GM18517 (cell line): ENCODE data around the gene STUM.
"Not testable (repeated sequence)": the region's sequence is repeated elsewhere in the genome, so short reads cannot be mapped to it uniquely, and the experiment has no call there.

Experiments used
- ATAC-seq: cut with Tn5 transposase; IDR thresholded peaks from one replicate; pipeline ENCODE4 v1.9.1; 2021; ENCODE audit warnings: mild to moderate bottlenecking, moderate library complexity; ENCODE audit not compliant: unreplicated experiment

The STUM gene

DNA sequence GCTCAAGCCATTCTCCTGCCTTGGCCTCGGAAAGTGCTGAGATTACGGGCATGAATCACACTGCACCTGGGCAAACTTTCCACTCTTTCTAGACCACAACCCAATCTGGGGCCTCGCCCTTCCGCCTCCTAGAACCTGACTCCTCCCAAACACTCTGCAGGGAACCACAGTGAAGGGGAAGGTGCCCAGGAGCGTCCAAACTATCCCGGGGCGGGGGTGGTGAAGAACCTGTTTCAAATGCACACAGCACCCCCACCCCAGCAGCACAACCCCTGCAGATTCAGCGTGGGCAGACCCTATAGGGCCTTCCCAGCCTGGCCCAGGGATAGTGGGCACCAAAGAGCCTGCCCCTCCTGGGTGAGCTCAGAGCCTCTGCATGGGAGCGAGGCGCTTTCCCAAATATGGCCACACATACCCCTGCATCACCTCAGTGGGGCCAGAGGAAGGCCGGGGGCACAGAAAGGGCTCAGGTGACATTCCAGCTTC is 86.9 kb downstream of the STUM start:
- no peak for ATAC-seq

DNA sequence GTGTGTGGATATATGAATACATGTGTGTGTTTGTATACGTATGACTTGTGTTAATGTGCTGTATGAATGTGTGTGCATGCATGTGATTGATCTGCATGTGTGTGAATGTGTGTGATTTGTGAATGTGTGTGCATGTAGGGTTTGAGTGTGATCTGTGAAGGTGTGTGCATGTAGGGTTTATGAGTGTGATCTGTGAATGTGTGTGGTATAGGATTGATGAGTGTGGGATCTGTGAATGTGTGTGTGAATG is 88.2 kb downstream of the STUM start:
- no peak for ATAC-seq

DNA sequence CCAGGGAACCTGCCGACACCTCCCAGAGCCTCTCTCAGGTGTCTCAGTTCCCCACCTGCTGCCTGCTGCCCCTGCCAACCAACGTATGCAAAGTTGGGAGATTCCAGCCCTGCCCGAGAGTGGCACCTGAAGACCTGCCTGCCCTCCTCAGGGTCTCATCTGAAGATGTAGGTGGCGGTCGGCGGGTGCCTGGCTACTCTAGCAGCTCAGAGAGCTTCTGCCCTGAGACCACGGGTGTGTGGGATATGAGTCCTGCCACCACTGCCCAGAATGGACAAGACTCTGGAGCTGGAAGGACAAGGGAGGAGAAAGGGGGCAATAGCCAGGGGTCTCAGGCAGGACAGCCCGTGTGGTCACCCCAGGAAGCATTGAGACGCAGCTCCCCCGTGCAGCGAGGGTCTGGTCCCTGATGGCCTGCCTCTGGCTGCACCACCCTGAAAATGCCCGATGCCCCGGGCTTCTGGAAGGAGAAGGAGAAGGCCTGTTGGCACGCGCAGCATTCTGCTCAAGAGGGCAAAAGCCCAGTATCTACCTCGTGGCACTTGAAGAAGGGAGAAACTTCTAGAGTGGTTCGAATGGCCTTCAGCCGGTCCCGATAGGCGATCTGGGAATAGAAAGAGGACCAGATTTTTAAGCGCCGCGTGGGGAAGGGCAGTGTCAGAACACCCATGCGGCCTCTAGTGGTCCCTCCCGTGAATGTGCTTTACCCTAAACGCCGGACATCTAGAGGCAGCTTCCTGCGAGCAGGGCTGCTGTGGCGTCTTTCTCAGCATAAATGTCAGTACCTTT is 88.8 kb downstream of the STUM start:
- ATAC-seq, result no peak

DNA sequence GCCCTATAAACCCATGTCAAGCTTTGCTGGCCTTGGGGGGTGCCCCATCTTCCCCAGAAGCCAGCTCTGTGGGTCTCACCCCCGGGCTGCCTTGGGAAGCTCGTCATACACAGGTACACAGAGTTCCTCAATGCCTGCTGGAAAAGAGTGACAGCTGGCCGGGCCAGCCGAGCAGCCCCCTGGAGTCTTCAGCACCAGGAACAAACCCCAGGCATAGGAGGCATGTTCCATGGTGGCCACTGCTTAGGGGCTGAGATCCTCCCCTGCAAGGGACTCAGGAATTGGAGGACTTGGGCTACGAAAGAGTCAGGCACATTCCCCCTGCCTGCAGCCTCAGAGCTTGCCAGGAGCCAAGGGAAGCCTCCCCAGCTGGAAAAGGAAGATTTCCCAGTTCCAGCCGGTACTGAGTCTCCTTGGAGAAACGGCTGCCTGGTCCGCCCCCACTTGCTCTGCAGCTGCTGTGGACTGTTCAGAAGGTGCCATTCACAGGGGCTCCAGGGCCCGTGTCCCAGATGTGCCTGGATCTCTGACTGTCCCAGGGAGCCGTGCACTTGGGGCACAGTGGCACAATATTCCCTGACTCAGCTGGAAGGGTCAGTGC is 89.5 kb downstream of the STUM start:
- no peak for ATAC-seq

DNA sequence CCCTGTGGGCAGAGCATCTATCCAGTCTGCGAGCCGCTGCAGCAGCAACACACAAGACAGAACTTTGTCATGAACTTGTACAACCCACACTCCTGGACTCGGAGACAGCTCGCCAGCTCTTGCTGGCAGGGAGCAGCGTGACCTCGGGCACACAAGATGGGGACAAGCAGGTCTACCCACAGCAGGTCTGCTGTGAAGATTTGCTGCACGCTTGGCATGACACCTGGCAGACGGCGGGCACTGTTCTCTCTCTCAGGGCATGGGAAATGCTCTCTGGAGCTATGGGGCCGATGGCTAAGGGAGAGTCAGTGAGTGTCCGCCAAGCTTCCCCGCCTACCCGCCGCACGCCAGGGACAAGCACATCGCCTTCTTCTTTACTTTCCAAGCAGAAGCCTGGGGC is 90.0 kb downstream of the STUM start:
- no peak for ATAC-seq

DNA sequence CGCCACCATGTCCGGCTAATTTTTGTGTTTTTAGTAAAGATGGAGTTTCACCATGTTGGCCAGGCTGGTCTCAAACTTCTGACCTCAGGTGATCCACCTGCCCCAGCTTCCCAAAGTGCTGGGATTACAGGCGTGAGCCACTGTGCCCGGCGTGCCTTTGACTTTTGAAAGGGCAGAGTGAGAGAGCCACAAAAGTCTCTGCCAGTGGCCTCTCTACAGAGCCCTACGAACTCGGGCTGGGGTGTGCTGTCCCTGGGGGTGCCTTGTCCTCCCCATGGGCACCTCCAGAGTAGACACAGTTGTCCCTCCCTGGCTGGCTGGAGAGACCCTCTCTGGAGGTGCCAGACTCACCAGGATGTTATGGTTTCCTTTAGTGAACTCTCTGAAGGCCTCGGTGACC is 90.6 kb downstream of the STUM start:
- not testable (repeated sequence) for ATAC-seq

DNA sequence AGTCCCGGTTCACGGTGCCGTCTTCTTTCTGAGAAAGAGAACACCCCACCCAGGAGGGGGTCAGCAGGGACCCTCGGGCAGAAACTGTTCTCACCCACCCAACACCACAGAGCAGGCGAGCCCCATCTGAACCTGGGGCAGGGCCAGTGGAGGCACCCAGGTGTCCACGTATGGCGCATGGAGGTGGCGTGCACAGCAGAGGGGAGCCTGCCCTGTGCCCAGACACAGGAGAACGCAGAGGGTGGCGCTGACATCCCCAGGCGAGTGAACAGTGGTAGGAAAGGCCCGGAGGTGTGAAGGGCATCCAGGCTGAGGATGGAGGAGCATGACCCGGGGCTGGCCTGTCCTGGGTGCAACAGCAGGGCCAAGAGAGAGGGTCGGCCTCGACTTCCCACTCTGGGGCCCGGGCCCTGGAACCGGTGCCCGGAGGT is 91.1 kb downstream of the STUM start:
- ATAC-seq, result no peak

DNA sequence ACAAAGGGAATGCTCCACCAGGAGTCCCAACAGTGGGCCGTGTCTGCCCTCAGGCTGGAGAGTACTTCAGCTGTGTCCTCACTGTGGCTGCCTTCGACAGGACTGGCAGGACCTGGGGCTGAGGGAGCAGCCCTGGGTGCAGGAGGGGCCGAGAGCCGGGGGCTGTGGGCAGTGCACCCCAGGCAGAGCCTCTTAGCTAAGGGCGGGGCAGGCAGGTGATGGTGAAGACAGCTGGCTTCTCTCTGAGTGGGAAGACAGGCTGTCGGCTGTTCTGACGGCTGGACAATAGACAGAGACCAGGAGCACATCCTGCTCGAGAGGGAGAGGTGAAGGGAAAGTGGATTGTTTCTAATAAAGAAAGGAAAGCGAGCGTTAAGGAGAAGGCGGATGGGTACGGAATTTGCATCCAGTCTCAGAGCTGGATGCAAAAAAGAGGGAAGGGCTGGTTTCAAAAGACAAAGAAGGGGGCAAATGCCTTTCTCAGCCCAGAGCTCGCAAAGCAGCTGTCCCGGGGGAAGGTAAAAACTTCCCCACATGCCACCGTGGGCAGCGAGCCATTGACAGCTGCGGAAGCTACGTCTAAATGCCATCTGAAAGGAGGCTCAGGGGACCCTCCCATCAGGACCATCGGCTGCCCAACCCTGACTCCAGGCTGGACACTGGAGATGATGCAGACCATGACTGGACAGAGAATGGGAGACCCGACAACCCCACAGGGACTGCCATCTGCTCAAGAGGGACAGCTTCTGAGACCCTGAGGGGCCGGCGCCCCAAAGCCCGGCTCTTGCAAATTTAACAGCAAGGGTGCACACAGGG is 92.0 kb downstream of the STUM start:
- no peak for ATAC-seq

DNA sequence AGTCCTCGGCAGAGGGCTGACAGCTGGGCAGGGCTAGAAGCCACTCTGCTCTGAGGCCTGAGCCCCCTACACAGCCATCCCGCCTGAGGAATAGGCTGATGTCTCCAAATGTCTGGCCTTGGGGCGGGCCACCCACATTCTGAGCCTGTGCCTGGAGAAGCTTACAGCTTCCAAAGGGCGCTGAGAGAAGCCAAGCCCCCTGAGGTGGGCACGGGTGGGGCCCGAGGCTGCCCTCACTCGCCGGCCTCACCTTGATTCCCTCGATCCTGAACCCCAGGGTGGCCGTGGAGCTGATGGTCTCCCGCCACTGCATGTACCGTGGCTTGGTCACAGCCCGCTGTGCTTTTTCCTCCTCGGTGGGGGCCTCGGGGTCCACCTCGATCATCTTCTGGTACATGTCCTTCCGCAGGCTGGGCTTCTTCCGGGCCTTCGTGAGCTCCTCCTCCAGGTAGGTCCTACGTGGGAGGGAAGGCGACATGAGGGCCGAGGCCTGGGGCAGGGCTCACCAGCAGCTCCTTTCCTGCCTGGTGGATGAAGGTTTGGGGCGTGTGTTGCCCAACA is 93.2 kb downstream of the STUM start:
- ATAC-seq, result no peak

DNA sequence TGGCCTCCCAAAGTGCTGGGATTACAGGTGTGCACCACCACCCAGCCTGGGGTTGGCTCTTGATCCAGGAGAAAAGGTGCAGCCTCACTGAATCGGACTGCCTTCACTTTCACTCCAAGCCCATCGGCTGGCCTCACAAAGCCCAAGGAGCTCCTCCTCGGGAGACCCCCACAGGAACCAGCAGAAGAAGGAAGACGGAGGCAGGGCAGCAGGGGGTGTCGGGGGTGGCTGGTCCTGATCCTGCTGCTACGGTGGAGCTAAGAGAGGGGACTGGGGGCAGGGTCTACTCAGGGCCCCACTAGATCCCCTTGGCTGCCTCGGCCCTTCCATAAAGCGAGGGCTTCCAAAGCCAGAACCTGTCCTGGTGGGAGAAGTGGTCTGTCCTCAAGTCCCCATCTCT is 93.9 kb downstream of the STUM start:
- no peak for ATAC-seq

DNA sequence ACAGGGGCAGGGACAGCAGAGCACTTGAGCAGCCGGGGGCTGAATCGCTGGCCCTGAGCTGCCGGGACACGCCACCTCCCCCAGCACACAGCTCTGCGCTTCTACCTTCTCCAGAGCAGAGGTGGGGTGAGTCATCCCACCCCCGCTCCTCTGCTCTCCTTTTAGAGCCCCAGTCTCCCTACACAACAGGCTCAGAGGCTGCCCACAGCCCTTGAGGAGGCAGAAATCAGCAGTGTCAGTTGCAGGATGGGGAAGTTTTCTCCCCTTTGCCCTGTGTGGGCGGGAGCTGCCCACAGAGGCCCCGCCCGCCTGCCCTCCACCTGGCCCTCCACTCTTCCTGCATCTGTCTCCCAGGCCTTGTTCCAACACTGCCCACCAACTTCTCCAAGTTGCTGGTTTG is 94.6 kb downstream of the STUM start:
- ATAC-seq, result peak; percentile 69

DNA sequence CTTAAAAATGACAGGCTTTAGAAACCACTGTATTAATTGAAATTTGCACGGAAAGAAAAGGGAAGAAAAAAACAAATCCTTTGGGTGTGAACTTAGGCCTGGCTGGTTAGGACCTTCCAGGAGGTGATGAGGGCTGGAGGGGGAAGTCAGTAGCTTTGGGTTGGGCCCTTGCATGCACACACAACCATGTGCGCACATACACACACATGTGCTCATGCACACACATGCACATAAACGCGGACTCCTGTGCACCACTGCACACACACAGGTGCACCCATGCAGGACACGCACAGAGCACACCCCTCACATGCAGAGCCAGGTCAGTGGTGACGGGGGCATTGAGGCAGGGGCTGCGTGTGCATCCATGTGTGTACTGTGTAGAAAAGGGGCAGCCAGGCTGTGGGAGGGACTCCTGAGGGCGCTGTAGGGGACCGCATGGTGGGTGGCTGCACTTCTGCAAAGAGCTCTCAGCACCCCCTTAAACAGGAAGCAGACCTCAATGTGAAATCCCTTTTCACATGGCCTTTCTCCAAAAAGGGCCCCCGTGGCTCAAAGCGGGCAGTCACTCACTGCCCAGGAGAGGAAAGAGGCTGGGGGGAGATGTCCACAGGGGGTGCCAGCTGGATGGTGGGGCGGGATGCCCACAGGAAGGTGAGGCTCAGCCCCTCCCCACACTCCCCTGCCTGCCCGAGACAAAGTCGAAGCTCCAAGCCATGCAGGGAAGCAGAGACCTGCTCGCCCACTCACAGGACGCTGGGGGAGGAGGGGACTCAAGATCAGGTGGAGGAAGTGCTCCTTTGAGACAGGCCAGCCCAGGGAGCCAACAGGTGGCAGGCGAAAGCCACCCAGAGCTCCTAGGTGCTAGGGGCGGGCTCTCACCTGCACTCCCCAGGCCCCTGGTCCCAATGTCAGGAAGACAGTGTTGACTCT is 95.3 kb downstream of the STUM start:
- peak; percentile 35 for ATAC-seq

DNA sequence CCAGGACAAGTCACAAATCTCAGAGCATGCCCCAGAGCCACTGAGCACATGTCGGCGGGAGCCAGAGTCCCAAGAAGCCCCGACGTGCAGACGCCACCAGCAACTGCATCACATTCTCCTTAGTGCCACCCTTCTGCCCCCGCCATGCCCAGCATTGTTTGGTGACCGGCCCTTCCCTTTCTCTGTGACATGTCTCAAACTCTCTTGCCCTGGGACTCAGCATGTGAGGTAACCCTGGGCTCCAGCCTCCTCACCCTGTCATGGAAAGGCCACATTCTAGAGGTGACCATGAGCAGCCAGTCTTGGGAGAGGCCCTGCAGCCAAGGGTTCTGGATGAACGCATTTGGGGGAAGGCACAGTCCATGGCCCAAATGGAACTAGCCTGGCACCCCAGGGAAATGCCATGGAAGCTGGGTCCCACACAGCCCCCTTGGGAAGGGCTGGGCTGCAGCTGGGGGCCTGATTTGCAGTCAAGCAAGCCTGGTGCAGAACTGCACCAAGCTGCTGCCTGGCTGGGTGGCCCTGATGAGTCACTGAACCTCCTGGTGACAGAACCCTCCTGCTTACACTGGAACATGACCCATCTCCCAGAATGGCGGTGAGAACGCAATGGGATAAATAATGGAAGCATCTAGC is 96.1 kb downstream of the STUM start:
- no peak for ATAC-seq

DNA sequence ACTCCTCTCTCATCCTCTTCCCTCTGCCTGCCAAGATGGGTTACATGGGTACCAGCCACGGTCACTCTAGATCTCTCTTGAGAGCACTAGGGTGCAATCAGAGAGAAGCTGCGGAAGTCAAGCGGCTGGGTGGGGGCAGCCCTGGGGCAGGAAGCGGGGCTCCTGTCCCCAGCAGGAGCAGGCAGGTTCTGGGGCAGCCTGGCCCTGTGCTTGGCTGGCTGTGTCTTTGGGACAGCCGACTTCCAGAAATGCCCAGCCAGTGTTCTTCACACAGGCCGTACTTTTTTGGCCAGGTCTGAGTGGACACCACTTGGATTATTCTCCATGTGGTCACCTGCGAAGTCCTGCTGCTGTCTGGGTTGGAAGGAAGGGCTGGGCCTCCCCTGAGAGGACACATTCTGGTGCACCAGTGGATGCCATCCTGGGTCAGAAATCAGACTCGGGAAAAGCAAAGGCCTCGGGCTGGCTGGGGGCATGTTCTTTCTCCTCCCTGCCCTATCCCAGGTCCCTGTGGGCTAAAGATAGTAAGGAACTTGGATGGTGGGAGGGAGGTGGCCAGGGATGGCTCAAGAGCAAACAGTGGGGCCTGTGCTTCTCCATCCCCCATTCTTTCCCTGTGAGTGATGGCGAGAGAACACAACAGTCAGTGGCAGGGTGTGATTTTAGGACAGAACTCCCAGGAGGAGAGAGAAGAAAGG is 96.9 kb downstream of the STUM start:
- no peak for ATAC-seq

DNA sequence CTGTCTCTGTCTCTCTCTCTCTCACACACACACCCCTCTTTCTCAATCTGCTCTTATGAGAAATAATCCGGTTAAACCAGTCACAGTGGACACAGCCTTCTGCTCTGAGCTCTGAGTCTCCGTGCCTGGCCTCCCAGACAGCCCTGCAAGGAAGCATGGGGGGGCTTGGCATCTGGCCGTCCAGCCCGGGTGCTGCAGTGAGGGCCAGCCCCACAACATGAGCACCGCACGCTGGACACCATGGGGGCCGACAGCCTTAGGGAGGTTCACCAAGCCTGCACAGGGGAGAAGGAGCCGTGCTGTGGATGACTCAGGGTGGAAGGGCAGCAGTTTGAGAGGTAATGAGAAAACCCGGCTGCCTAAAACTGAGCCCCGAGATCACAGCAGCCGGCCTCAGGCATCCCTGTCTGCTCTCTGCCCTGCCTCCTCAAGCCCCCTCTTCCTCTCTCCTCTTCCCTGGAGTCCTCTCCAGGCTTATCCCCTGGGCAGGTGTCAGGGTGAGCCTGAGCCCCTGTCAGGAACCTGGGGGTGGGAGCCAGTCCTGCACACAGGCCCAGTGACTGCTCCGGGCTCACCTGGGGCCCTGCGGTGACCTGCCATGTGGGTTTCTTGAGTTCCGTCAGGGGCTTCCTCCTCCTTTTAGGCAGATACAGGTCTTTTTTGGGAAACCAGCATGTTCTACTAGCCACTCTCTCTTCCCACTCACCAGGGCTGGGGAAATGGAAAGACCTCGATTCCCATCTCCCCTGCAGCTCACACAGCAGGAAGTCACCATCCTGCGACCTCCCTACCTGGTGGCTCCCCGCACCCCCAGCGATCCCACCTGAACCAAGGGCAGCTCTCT is 97.7 kb downstream of the STUM start:
- ATAC-seq, result no peak

DNA sequence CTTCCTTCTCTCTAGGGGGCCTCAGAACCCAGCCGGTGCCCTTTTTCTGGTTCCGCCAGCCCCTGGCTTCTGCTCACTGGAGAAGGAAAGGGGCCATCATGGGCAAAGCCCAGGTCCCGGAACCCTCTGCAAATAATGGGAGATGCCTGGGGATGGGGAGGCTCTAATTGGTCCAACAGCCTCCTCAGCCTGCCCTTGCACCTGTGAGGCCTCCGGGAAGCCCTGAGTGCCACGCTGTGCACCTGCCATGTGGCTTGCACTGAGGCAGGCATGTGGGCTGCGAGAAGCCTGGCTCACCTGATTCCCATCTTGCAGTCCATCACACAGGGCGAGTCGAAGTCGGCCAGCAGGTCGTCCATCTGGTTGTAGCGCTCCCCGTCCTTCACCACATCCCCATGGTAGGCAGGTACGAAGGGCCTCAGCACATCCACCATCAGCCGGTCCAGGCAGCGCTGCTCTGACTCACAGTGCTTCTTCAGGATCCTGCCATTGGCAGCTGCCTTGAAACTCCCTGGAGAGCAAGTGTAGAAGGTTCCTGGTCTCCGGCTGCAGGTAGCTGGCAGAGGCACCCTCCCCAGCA is 98.4 kb downstream of the STUM start:
- no peak for ATAC-seq

DNA sequence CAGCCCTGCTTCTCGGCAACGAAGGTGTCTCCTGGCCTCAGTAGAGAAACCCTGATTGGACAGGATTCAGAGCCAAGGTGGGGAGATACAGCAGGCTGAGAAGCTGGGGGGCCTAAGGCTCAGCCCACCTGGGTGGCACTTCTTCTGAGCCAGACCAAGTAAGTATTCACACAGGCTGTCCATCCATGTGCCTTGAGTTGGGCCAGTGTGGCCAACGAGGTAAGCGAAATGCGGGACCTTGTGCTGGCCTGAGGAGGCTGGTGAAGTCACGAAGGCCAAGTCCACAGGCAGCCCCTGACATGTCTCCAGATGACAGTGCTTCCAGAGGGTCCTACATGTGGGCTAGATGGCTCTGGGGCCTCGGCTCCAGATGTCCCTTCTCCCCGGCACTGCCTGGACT is 99.2 kb downstream of the STUM start:
- no peak for ATAC-seq

DNA sequence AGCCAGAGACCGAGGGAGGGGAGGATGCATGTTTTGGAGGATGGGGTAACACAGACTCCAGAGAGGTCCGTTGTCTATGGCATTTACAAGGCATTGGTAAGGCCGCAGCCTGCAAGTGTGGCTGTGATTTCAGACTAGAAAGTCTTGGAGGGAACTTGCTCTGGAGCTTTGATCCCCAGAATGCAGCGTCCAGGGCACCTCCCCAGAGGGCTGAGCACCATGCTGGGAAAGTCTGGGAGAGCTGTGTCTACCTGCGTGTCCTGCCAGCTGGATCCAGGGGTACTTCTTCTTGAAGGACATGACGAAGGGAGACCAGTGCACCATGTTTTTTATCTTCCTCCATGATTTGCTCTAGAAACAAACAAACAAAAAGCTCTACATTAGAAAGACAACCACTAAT is 99.9 kb downstream of the STUM start:
- no peak for ATAC-seq
